IPS-20b (cell line): ENCODE results near the gene GARNL3.

Experiments
- H3K27ac ChIP-seq: one replicate; pipeline ENCODE4 v1.5.1; 2013; ENCODE audit warnings: low read length
- H3K27me3 ChIP-seq: 2 replicates; pipeline ENCODE4 v1.6.1; 2013; ENCODE audit warnings: mild to moderate bottlenecking, low read length, inconsistent platforms; ENCODE audit not compliant: insufficient read depth
- H3K36me3 ChIP-seq: 2 replicates; pipeline ENCODE4 v1.6.1; 2013; ENCODE audit warnings: low read depth, mild to moderate bottlenecking, inconsistent platforms, low read length, moderate library complexity; ENCODE audit not compliant: insufficient read depth
- H3K4me1 ChIP-seq: 2 replicates; pipeline ENCODE4 v1.6.1; 2013; ENCODE audit warnings: mild to moderate bottlenecking, control low read depth, inconsistent platforms, low read length, moderate library complexity; ENCODE audit not compliant: insufficient read depth
- H3K4me3 ChIP-seq: 2 replicates; pipeline ENCODE4 v1.5.1; 2013; ENCODE audit warnings: mild to moderate bottlenecking, low read length, inconsistent platforms
- H3K9ac ChIP-seq: 2 replicates; pipeline ENCODE4 v1.6.1; 2013; ENCODE audit warnings: low read depth, mild to moderate bottlenecking, inconsistent platforms, low read length, moderate library complexity
- H3K9me3 ChIP-seq: 2 replicates; pipeline ENCODE4 v1.6.1; 2013; ENCODE audit warnings: mild to moderate bottlenecking, low read depth, low read length, inconsistent platforms; ENCODE audit not compliant: insufficient read depth

Gene GARNL3

GRCh38 chr9:127384016-127384730, 119.6 kb downstream of the GARNL3 start:
- no peak overlapping the region for H3K4me3 ChIP-seq
- no peaks in the 10 kb centered on the region for H3K9me3 ChIP-seq
- H3K27me3 ChIP-seq, result no peaks in the 10 kb centered on the region
- no peaks in the 10 kb centered on the region for H3K36me3 ChIP-seq
- no peak overlapping the region for H3K27ac ChIP-seq
- H3K9ac ChIP-seq, result no peak overlapping the region
- H3K4me1 ChIP-seq, result 0 out of 2 replicates have a peak, but pooled peaks cover 6% of the 10 kb centered on the region

GRCh38 chr9:127384901-127385300, 120.3 kb downstream of the GARNL3 start:
- no peak overlapping the region for H3K4me3 ChIP-seq
- no peaks in the 10 kb centered on the region for H3K36me3 ChIP-seq
- H3K4me1 ChIP-seq, result 0 out of 2 replicates have a peak, but pooled peaks cover 6% of the 10 kb centered on the region
- no peaks in the 10 kb centered on the region for H3K27me3 ChIP-seq
- no peaks in the 10 kb centered on the region for H3K9me3 ChIP-seq
- H3K27ac ChIP-seq, result no peak overlapping the region
- no peak overlapping the region for H3K9ac ChIP-seq

- H3K9ac ChIP-seq, result no peak overlapping the region
- no peak overlapping the region for H3K27ac ChIP-seq
- H3K4me3 ChIP-seq, result no peak overlapping the region
- 0 out of 2 replicates have a peak, but pooled peaks cover 6% of the 10 kb centered on the region for H3K4me1 ChIP-seq
- no peaks in the 10 kb centered on the region for H3K9me3 ChIP-seq
- H3K36me3 ChIP-seq, result no peaks in the 10 kb centered on the region
- no peaks in the 10 kb centered on the region for H3K27me3 ChIP-seq
These were observed 121.7 kb downstream of the GARNL3 start for GRCh38 chr9:127386249-127386648.

GRCh38 chr9:127386981-127387380, 122.4 kb downstream of the GARNL3 start:
- no peaks in the 10 kb centered on the region for H3K9me3 ChIP-seq
- H3K36me3 ChIP-seq, result no peaks in the 10 kb centered on the region
- H3K4me3 ChIP-seq, result no peak overlapping the region
- H3K9ac ChIP-seq, result no peak overlapping the region
- H3K27ac ChIP-seq, result no peak overlapping the region
- 0 out of 2 replicates have a peak, but pooled peaks cover 6% of the 10 kb centered on the region for H3K4me1 ChIP-seq
- H3K27me3 ChIP-seq, result no peaks in the 10 kb centered on the region

GRCh38 chr9:127388037-127388855, 123.7 kb downstream of the GARNL3 start:
- H3K27me3 ChIP-seq, result no peaks in the 10 kb centered on the region
- H3K4me1 ChIP-seq, result 0 out of 2 replicates have a peak, but pooled peaks cover 6% of the 10 kb centered on the region
- no peak overlapping the region for H3K27ac ChIP-seq
- H3K9ac ChIP-seq, result no peak overlapping the region
- no peaks in the 10 kb centered on the region for H3K36me3 ChIP-seq
- H3K4me3 ChIP-seq, result no peak overlapping the region
- H3K9me3 ChIP-seq, result no peaks in the 10 kb centered on the region

GRCh38 chr9:127388856-127389238, 124.3 kb downstream of the GARNL3 start:
- no peak overlapping the region for H3K9ac ChIP-seq

GRCh38 chr9:127389381-127390247, 125.0 kb downstream of the GARNL3 start:
- Histone ChIP-seq H3K4me3 (no peak overlapping the region), H3K9me3 (no peaks in the 10 kb centered on the region), H3K36me3 (no peaks in the 10 kb centered on the region), H3K9ac (no peak overlapping the region), H3K27me3 (no peaks in the 10 kb centered on the region), H3K4me1 (0 out of 2 replicates have a peak, but pooled peaks cover 6% of the 10 kb centered on the region), H3K27ac (no peak overlapping the region)

More at GRCh38 chr9:127388856-127389238, 124.3 kb downstream of the GARNL3 start:
- no peaks in the 10 kb centered on the region for H3K9me3 ChIP-seq
- H3K27me3 ChIP-seq, result no peaks in the 10 kb centered on the region
- no peak overlapping the region for H3K4me3 ChIP-seq
- no peaks in the 10 kb centered on the region for H3K36me3 ChIP-seq
- no peak overlapping the region for H3K27ac ChIP-seq
- 0 out of 2 replicates have a peak, but pooled peaks cover 6% of the 10 kb centered on the region for H3K4me1 ChIP-seq

GRCh38 chr9:127390248-127390545, 125.6 kb downstream of the GARNL3 start:
- H3K27me3 ChIP-seq, result peaks cover 1% of the 10 kb centered on the region; the same call in 1 of the 2 replicates
- H3K27ac ChIP-seq, result no peak overlapping the region
- H3K9me3 ChIP-seq, result no peaks in the 10 kb centered on the region
- no peak overlapping the region for H3K4me3 ChIP-seq
- 0 out of 2 replicates have a peak, but pooled peaks cover 6% of the 10 kb centered on the region for H3K4me1 ChIP-seq
- H3K36me3 ChIP-seq, result no peaks in the 10 kb centered on the region
- no peak overlapping the region for H3K9ac ChIP-seq

- H3K4me3 ChIP-seq, result no peak overlapping the region
- H3K9me3 ChIP-seq, result no peaks in the 10 kb centered on the region
- H3K9ac ChIP-seq, result no peak overlapping the region
- H3K36me3 ChIP-seq, result no peaks in the 10 kb centered on the region
- 0 out of 2 replicates have a peak, but pooled peaks cover 6% of the 10 kb centered on the region for H3K4me1 ChIP-seq
- peaks cover 5% of the 10 kb centered on the region for H3K27me3 ChIP-seq
- H3K27ac ChIP-seq, result no peak overlapping the region
These were observed 126.0 kb downstream of the GARNL3 start for GRCh38 chr9:127390563-127390962.

GRCh38 chr9:127392166-127392565, 127.6 kb downstream of the GARNL3 start:
- Histone ChIP-seq H3K4me3 (no peak overlapping the region), H3K9me3 (no peaks in the 10 kb centered on the region), H3K9ac (no peak overlapping the region), H3K4me1 (peaks cover 11% of the 10 kb centered on the region; the same call in 1 of the 2 replicates), H3K27ac (no peak overlapping the region), H3K27me3 (peaks cover 10% of the 10 kb centered on the region), H3K36me3 (no peaks in the 10 kb centered on the region)

- no peak overlapping the region for H3K27ac ChIP-seq
- no peak overlapping the region for H3K9ac ChIP-seq
- H3K4me3 ChIP-seq, result no peak overlapping the region
- no peaks in the 10 kb centered on the region for H3K36me3 ChIP-seq
- H3K27me3 ChIP-seq, result peaks cover 10% of the 10 kb centered on the region
- H3K4me1 ChIP-seq, result peaks cover 11% of the 10 kb centered on the region; the same call in 1 of the 2 replicates
- no peaks in the 10 kb centered on the region for H3K9me3 ChIP-seq
These were observed 128.4 kb downstream of the GARNL3 start for GRCh38 chr9:127392976-127393375.
